HG03558 (cell line): ENCODE results near the gene CRISPLD2.

ENCODE experiments used
- ATAC-seq: cut with Tn5 transposase; IDR thresholded peaks from one replicate; pipeline ENCODE4 v1.9.1; 2021; ENCODE audit warnings: moderate number of reproducible peaks; ENCODE audit not compliant: unreplicated experiment; ENCODE audit errors: extremely low read depth

Gene CRISPLD2, protein sequence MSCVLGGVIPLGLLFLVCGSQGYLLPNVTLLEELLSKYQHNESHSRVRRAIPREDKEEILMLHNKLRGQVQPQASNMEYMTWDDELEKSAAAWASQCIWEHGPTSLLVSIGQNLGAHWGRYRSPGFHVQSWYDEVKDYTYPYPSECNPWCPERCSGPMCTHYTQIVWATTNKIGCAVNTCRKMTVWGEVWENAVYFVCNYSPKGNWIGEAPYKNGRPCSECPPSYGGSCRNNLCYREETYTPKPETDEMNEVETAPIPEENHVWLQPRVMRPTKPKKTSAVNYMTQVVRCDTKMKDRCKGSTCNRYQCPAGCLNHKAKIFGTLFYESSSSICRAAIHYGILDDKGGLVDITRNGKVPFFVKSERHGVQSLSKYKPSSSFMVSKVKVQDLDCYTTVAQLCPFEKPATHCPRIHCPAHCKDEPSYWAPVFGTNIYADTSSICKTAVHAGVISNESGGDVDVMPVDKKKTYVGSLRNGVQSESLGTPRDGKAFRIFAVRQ

DNA sequence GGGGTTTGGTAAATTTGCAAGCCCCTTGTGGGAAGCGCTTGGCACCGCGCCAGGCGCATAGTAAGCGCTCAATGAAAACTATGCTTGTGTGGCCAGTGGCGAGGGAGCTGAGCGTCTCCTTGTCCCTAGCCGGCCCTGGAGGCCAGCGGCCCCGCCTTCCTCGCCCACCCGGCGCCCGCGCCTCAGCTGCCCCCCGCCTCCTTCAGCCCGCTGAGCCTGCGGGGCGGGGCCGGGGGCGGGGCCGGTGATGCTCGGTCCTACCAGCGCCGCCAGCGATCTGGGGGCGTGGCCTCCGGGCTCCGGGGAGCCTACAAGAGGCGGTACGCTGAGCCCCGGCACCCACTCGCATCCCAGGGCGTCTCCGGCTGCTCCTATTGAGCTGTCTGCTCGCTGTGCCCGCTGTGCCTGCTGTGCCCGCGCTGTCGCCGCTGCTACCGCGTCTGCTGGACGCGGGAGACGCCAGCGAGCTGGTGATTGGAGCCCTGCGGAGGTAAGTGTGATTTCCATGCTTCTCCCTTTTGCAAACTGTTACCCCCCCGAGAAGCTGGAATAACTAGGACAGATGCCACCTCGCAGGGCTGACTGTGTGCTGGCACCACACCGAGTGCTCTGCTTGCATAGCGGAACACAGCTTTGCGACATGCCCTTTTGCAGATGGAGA, at the start of gene CRISPLD2:
TSS of gene CRISPLD2 (plus strand) at position 342 of the 661 bp plus-strand sequence. CDS start 18,511 bp downstream, outside the sequence.
- no peak for ATAC-seq

DNA sequence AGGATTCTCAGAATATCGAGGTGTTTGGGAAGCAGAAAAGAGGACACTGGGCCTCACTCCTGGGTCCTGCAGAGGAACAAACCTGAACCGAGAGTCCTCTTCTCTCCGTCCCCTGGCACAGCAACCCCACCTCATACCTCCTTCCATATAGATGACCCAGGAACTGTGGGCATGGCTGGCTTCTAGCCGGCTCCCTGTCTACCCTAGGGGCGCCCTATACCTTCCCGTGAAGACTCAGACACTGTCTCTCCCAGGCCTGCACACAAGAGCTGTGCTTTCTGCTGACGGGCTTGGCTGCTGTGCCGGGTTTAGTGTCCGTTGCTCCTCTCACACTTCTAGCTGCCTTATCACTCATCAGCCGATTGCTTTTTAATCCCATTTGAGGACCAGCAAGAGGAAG, 46.5 kb upstream of the CRISPLD2 start:
- ATAC-seq = no peak

DNA sequence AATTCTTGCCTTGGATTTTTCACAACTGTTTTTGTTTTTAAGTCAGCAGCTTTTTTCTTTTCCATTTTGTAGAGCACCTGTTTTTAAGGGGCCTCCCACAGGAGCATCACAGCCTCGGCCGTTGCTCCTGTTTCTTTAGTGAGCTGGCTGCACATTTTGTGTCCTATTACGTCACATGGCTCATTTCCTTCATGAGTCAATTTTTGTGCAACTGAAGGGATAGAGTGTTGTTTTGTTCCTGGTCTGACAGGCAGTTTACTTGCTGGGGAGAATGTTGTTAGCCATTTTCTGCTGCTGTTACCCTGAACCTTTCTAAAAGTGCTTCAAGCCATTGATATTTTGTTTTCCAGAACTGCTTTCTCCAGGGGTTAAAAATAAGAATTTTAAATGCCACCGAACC, 45.0 kb upstream of the CRISPLD2 start:
- no peak for ATAC-seq

DNA sequence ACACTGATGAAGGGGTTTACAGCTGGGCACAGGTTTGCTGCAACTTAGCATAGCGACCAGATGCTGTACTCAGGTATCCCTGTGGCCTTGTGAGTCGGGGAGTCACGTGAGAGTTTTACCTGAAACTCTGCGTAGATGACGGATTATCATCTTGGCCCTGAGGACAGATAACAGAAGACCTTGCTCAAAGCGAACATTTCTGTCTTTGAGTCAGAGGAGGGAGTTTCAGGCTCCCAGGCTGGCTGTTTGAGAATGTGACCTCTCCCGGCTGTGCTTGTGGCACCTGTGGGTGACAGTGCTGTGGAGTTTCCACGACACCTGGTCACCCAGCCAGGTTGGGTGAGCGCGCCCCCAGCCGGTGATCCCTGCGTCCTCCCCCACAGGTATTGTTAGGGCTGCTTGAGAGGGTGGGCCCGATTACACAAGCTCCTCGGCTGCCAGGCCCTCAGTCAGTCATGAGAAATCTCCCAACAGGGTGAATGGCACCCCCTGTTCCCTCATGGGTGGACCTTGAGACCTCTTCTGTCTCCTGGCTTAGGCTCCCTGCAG, 44.4 kb upstream of the CRISPLD2 start:
- ATAC-seq = no peak

GRCh38 chr16:84777435-84777834, 42.4 kb upstream of the CRISPLD2 start:
- no peak for ATAC-seq

- ATAC-seq = no peak
Observed at GRCh38 chr16:84778720-84779119, 41.1 kb upstream of the CRISPLD2 start.

DNA sequence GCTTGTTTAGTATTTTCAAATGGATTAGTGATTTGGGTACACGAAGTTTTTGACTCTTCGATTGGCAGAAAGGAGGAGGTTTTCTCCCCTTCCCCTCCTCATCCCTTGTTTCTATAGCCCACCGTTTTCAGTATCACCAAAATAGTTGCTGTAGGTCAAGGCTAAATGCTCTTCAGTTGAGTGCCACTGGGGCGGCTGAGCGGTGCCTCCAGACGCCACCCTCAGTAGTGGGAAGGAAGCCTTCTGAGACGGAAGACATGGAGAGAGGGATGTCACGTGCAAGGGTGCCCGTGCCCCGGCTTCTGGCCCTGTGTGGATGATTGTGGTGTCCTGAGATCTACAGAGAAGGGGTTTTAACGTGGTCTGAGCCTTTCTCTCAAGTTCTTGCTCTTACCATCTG, 39.7 kb upstream of the CRISPLD2 start:
- ATAC-seq = no peak

GRCh38 chr16:84780544-84781376, 39.0 kb upstream of the CRISPLD2 start:
- no peak for ATAC-seq

DNA sequence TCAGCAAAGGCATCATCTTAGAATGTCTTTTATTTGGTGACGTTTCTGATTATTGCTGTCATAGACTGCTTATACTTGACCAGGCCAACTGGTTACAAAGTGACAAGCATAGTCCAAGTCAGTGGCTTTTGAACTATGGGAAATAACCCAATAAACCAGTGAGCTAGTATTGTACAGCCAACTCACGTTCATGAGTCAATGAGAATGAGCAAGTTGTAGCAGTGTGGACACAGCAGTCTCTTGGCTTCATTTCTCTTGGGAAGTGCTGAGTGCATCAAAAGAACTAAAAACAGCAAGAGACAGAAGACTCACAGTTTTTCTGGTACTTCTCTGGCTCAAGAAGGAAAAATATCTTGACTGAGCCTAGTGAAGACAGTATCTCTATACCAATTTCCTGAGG, 36.9 kb upstream of the CRISPLD2 start:
- no peak for ATAC-seq

DNA sequence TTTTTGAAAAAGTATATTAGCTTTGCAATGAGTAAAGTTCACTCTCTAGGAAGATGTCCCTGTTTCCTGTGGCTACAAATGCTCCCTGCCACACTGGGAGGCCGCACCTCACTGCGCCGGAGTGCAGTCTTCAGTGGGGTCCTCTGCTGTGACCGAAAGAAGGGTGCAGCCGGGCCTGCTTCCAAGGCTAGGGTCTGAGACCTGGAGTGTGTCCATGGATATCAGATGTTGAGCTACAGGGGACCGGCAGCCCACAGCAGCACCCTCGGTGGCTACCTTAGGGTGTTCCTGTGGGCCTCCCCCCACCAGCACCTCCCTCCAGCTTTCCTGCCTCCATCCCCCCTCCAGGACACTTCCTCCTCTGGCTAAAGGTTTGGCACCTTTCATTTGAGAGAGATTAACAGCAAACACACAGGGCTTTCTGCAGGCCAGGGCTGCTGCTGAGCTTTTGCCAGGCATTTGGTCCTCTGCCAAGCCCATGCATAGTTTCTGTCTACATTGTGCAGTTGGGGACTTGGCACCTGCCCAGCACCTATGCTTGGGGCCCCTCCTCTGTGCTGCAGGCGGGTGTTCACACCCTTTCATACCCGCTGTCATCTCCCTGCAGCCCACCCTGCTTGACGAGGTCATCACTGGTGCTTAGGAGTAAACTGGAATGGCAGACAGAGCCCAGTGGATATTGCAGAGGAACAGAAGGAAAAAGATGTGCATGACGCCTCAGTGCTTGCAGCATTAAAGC, 33.8 kb upstream of the CRISPLD2 start:
- ATAC-seq = no peak

- no peak for ATAC-seq
Observed at GRCh38 chr16:84786605-84787262, 33.1 kb upstream of the CRISPLD2 start.

DNA sequence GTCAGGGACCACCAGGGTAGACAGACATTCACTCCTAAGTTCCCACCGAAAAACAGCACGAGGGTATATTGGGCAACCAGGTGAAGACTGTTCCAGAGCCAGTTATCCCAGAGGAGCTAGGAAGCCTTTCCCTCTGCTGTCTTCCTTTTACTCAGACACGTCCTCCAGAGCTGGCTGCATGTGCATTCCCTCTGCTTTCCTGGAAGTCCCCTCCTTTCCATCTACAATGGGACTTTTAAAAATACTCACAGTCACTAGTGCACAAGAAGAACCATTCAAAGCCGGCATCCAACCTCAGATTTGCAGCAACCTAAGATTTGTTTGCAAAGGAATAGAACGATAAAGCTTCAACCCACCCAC, 32.5 kb upstream of the CRISPLD2 start:
- ATAC-seq = no peak

GRCh38 chr16:84788920-84789391, 30.8 kb upstream of the CRISPLD2 start:
- ATAC-seq = no peak

DNA sequence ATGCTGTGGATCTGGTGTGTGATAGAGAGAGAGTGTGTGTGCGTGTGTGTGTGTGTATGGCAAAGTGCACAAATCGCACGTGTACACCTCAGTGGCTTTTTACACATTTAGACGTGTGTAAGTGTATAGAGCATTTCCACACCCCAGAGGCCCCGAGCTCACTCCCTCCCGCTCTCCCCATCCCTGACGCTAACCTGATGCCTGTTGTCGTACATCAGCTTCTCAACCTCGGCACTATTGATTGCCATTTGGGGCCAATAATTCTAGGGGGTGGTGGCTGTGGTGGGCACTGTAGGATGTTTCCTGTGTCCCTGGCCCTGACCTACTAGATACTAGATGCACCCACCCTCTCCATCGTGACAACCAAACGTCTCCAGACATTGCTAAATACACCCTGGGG, 30.4 kb upstream of the CRISPLD2 start:
- no peak for ATAC-seq

DNA sequence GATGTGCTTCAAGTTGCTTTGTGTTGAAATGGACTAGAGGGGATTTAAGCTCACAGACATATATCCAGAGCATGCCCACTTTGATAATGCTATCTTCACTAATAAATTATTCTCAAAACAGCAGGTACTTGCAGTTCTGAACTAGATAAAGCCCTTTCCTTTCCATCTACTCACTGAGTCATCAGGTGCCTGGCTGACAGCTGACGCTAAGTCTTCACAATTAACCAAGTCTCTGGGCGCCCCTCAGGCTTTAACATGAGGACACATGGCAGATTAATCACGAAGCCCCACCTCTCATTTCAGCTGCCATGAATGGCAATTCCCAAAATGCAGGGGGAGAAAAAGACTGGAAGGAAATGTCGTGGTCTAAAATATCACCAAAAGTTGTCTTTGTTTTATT, 29.5 kb upstream of the CRISPLD2 start:
- no peak for ATAC-seq

- ATAC-seq = no peak
Observed at GRCh38 chr16:84791088-84791487, 28.7 kb upstream of the CRISPLD2 start.

GRCh38 chr16:84791501-84791900, 28.3 kb upstream of the CRISPLD2 start:
- ATAC-seq = no peak

DNA sequence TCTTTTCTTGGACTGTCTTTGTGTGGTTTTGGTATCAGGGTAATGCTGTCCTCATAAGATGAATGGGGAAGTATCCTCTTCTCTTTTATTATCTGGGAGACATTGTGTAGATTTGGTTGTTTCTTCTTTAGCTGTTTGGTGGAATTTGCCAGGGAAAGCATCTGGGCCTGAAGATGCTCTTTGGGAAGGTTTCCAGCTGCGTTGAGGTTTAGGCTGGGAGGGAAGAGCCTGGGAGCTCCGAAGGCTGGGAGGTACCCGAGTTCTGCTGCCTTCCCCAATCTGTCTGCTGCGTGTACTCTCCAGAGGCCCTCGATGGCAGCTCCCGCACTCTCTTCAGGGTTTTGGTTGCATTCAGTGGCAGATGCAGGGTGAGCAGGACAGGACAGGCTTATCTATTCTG, 25.6 kb upstream of the CRISPLD2 start:
- no peak for ATAC-seq

DNA sequence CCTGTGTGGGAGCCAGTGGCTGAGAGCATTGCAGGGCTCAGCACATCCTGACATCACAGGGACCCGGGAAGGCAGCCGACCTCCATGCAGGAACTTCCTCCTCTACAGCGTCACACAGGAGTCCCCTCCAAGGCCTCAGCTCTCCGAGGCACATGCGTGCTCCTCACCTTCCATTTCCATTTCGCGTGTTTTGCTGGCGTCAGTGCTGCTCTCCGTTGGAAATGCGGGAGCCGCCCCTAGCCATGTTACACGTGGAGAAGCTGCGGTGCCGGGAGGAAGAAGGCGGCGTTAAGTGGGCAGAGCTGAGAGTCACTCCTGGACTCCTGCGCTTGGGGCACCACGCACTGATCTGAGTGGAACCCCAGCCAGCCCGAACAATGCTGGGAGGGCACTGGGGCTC, 25.2 kb upstream of the CRISPLD2 start:
- no peak for ATAC-seq
